Ovary (tissue), 3 donors: ENCODE results near the gene ADGRD1.

Source experiments
- CTCF ChIP-seq, 3 donors: fragments of 450-650 bp in 2 of 3; fragments of 200-600 bp in 1 of 3; IDR thresholded peaks; one replicate each; pipeline versions ENCODE4 v1.5.1 to v1.8.0; 2016 to 2022; ENCODE audit warnings: antibody characterized with exemption in 3 of 3, mild to moderate bottlenecking in 1 of 3
- EP300 ChIP-seq: sonication (generic); formaldehyde crosslinking; IDR thresholded peaks from one replicate; pipeline ENCODE4 v1.6.1; 2017; ENCODE audit warnings: antibody characterized with exemption
- POLR2A ChIP-seq: fragments of 450-650 bp; IDR thresholded peaks from one replicate; pipeline ENCODE4 v1.6.1; 2017; ENCODE audit warnings: antibody characterized with exemption, mild to moderate bottlenecking, moderate library complexity
- donor health status: DM: no; HTN: no; CAD: no.

- TF ChIP-seq CTCF (IDR thresholded peaks at IDR 0.05) (no peak), POLR2A (no peak), EP300 (no peak)
Observed at GRCh38 chr12:130932061-130932930, 21.4 kb upstream of the ADGRD1 start.
